D721Med (cell line): Measurements from ENCODE around the gene MBP.

Source experiments
- DNase-seq: peaks from one replicate; pipeline ENCODE4 v3.0.0; 2011; ENCODE audit warnings: low spot score; ENCODE audit not compliant: insufficient read length
- FAIRE-seq: peaks from 2 replicates; lab custom pipeline; 2011; peaks lifted over from hg19 to GRCh38; lab: Jason Lieb, UNC
- TF ChIP-seq, protein P1 (sequence below): IDR thresholded peaks from 2 replicates; pipeline ENCODE4 v1.5.1; 2012; ENCODE audit warnings: mild to moderate bottlenecking, control low read depth; ENCODE audit not compliant: insufficient read depth; ENCODE audit errors: missing control alignments

Gene MBP

DNA sequence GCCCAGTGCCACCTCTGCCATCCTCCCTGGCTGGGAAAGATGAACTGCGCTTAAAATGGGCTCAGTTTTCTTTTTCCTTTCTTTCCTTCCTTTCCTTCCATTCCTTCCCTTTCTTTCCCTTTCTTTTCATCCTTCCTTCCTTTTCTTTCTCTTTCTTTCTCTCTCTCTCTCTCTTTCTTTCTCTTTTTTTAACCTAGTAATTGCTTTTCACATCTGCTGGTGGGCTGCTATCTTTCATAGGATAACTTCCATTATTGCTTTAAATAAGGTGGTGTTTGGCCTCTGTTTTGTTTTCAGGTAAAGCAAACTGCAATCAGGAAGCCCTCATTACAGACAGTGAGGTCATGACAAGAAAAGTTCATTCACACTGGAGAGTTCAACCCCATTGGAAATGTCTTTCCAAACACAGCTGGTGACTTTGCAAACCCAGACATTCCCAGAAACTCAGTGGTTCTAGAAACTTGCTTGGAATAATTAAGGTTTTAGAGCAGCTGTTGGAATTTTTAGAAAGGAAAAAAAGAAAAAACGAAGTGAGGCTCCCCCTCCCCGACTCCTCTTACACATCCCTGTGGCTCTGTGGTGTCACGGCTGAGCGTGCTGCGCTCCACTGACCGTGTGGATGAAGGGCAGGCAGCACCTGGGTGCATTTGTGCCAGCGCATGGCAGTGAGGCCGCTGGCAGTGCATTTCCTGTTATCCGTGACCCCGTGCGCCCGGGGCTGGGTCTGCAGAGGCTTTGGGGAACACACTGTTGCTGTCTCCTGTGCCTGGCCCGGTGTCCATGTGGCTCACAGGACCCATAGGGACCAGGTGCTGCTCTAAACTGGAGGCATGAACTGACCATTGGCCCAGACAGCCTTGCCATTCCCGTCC, 76.9 kb downstream of the MBP start:
- DNase-seq (no peak), FAIRE-seq (no peak)
- TF ChIP-seq, protein P1, sequence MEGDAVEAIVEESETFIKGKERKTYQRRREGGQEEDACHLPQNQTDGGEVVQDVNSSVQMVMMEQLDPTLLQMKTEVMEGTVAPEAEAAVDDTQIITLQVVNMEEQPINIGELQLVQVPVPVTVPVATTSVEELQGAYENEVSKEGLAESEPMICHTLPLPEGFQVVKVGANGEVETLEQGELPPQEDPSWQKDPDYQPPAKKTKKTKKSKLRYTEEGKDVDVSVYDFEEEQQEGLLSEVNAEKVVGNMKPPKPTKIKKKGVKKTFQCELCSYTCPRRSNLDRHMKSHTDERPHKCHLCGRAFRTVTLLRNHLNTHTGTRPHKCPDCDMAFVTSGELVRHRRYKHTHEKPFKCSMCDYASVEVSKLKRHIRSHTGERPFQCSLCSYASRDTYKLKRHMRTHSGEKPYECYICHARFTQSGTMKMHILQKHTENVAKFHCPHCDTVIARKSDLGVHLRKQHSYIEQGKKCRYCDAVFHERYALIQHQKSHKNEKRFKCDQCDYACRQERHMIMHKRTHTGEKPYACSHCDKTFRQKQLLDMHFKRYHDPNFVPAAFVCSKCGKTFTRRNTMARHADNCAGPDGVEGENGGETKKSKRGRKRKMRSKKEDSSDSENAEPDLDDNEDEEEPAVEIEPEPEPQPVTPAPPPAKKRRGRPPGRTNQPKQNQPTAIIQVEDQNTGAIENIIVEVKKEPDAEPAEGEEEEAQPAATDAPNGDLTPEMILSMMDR: no peak

DNA sequence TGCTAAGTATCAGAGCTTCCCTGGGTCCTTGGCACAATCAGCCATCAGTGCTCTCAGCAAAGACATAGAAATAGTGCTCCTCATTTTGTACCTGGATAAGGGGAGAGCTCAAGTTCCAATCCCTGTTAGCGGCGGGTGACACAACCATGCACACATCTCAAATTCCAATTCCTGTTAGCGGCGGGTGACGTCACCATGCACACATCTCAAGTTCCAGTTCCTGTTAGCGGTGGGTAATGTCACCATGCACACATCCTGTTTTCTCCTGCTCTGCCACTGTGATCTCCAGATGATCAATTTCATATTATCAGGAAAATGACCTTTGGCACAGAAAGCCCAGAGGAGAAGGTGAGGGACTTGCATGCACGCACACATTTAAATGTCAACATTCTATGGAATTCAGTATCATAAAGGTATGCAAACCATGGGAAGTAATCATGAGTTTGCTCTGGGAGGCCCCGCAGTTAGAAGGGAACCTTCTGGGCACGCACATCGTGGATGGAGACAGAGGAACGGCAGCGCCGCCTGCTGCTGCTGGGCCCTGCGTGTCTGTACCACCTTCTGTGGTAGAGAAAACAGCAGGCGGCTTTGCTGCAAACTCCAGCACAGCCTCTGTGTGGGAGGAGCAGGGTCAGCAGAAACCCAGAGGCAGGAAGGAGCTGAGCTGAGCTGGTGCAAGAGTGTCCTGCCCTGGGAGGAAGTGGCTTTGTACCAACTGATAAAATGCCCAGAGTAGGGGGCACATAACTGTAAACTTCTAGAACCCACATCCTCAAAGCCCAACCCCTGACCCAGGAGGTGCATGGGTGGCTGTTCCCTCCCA, 77.8 kb downstream of the MBP start:
- FAIRE-seq (peak; percentile 38), DNase-seq (no peak)
- TF ChIP-seq, protein P1: peak; percentile 37

DNA sequence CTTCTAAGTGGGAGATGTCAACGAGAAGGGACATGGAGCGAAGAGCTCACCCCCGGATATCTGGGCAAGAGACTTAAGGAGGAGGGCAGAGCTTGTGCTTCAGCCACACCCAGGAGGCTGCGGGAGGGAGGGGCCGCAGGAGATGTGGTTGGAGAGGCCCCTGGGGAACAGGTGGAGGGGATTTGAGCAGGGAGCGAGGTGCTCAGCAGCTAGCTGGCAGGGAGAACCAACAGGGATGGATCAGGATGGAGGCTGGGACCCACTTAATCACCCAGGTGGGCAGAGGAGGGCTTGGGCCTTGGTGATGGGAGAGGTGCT, 78.3 kb downstream of the MBP start:
- FAIRE-seq (no peak), DNase-seq (no peak)
- TF ChIP-seq, protein P1: no peak

DNA sequence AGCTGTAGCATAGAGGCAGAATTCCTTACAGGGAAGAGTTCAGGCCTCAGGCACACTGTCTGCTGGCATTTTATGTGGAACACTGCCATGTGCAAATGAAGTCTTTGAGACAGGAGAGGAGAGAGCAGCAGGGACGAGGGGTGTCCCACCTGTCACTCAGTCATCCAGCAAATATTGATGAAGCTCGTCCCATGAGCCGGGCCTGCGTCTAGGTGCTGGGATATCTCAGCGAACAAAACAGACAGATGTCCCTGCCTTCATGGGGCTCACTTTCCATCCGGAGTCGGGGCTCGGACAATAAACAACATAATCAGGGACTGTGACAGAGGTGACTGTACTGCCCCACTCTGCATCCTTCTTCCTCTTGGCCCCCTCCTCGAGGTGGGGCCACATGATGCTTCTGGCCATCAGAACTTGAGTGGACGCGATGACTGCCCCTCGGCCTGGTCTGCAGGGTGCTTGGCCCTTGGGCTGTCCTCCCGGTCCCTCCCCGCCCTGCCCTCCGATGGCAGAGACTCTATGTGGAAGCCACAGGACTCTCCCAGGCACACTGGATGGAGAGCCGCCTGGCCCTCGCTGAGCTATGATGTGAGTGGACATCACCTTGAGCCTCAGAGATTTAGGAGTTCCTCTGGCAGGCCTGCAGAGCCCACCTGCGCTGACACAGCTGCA, 78.8 kb downstream of the MBP start:
- TF ChIP-seq, protein P1: no peak
- DNase-seq: no peak
- FAIRE-seq: peak; percentile 32

DNA sequence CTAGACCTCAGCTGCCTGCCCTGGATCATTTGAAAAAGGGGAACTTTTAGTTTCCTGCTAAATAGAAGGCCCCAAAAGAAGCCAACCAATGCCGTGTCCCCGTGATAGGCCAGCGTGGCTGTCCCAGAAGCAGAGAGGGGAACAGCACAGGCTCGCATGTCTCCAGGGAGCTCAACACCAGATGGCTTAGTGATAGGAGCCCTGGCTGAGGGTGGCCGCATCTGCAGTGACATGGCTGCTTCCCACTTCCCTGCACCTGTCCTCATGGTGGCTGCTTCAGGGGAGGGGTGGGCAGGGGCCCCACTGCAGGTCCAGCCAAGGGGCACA, 79.6 kb downstream of the MBP start:
- TF ChIP-seq, protein P1: no peak
- peak; percentile 91 for FAIRE-seq
- no peak for DNase-seq

DNA sequence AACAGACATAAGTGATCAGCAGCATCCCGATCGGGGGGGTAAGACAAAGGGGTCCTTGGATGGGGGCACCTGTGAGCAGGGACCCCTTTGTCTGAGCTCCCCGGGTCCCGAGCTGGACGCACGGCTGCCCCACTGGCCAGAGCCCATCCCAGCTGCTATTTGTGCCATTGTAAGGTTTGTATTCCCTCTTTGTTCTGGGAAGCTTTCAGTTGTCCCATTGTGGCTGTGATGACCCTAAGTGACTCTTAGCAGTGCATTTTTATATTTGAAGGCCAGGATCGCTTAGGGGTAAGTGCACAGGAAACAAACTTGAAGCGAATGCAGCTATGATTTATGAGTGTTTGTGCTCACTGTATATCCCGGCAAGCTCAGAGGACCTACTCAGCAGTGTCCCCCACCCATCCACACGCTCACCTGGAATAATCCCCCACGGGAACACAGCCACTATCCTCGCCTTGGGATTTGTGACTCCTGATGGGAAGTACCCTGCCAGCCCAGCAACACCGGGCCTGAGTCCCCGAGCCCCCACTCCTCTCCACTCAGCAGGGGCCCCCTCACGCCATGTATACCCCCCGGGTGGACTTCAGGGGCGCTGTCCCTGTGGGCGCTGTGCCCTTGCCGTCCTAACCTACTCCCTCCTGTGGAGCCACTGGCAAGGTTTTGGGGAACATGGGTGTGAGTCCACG, 80.1 kb downstream of the MBP start:
- no peak for FAIRE-seq
- TF ChIP-seq, protein P1: no peak
- DNase-seq: no peak
